ENCODE data around the gene RNASE12.

- TF ChIP-seq, protein P1, sequence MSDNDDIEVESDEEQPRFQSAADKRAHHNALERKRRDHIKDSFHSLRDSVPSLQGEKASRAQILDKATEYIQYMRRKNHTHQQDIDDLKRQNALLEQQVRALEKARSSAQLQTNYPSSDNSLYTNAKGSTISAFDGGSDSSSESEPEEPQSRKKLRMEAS (IDR thresholded peaks at IDR 0.05; ENCODE audit: insufficient read depth, insufficient read length), result no peak
- TF ChIP-seq, protein P2, sequence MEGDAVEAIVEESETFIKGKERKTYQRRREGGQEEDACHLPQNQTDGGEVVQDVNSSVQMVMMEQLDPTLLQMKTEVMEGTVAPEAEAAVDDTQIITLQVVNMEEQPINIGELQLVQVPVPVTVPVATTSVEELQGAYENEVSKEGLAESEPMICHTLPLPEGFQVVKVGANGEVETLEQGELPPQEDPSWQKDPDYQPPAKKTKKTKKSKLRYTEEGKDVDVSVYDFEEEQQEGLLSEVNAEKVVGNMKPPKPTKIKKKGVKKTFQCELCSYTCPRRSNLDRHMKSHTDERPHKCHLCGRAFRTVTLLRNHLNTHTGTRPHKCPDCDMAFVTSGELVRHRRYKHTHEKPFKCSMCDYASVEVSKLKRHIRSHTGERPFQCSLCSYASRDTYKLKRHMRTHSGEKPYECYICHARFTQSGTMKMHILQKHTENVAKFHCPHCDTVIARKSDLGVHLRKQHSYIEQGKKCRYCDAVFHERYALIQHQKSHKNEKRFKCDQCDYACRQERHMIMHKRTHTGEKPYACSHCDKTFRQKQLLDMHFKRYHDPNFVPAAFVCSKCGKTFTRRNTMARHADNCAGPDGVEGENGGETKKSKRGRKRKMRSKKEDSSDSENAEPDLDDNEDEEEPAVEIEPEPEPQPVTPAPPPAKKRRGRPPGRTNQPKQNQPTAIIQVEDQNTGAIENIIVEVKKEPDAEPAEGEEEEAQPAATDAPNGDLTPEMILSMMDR (IDR thresholded peaks at IDR 0.05; ENCODE audit: extremely low read depth in 1 of 2, insufficient read depth in 1 of 2, low read depth in 1 of 2, low read length in 2 of 2), result no peak
- TF ChIP-seq POLR2AphosphoS5 (IDR thresholded peaks at IDR 0.05; ENCODE audit: insufficient read depth, low read depth, low read length), result no peak
- TF ChIP-seq EZH2 (IDR thresholded peaks at IDR 0.05; ENCODE audit: borderline replicate concordance, low read depth, low read length, severe bottlenecking), result no peak
- no peak for TF ChIP-seq POLR2A (IDR thresholded peaks at IDR 0.05; ENCODE audit: low read depth, low read length)
- no peak for TF ChIP-seq MYC (IDR thresholded peaks at IDR 0.05; ENCODE audit: low read depth, low read length)
These were observed 29.8 kb upstream of the RNASE12 start for GRCh38 chr14:20620798-20621478.
